HepG2 (cell line): ENCODE data around the gene FAM219B. TPM values are rescaled to one million over a fixed set of nuclear protein-coding genes. Genes with fewer than 3 reads are reported as not detected.

Experiments used
- ARNTL ChIP-seq: sonication (generic); formaldehyde crosslinking; IDR thresholded peaks from 2 replicates; pipeline ENCODE4 v1.4.0; 2020; ENCODE audit warnings: mild to moderate bottlenecking, missing genetic modification reagents
- MXD4 ChIP-seq: IDR thresholded peaks from 2 replicates; pipeline ENCODE4 v1.6.1; 2016; ENCODE audit warnings: mild to moderate bottlenecking, missing biosample characterization, missing genetic modification reagents
- NPAS2 ChIP-seq: sonication (generic); formaldehyde crosslinking; IDR thresholded peaks from 2 replicates; pipeline ENCODE4 v1.8.0; 2022; ENCODE audit warnings: mild to moderate bottlenecking, missing genetic modification reagents, borderline replicate concordance
- PPARG ChIP-seq: conservative IDR thresholded peaks from 2 replicates; pipeline ENCODE4 v1.6.1; 2016; ENCODE audit warnings: missing biosample characterization, missing genetic modification reagents
- SRSF9 ChIP-seq: fragments of 200-400 bp; formaldehyde crosslinking; IDR thresholded peaks from 2 replicates; pipeline ENCODE4 v1.6.1; 2018; ENCODE audit warnings: borderline replicate concordance, mild to moderate bottlenecking, low read depth, low read length; ENCODE audit not compliant: insufficient read depth, poor library complexity, severe bottlenecking
- ZNF12 ChIP-seq: sonication (generic); formaldehyde crosslinking; IDR thresholded peaks from 2 replicates; pipeline ENCODE4 v1.5.0; 2020; ENCODE audit warnings: missing genetic modification reagents
- ZNF652 ChIP-seq: IDR thresholded peaks from 2 replicates; pipeline ENCODE4 v1.6.1; 2016; ENCODE audit warnings: low read depth, borderline replicate concordance
- ZNF83 ChIP-seq: sonication (generic); formaldehyde crosslinking; IDR thresholded peaks from 2 replicates; pipeline ENCODE4 v1.4.0; 2020; ENCODE audit warnings: missing genetic modification reagents, mild to moderate bottlenecking, borderline replicate concordance
- polyA plus RNA-seq, 8 experiments: library from polyadenylated mRNA; depleted of rRNA in 3 of 8; stranded (reverse) in 7 of 8; unstranded in 1 of 8; fragments of >200 nt; fragmentation: Illumina TruSeq in 4 of 8; extraction: Trizol in 4 of 8; gene quantifications; 2 replicates each; pipeline versions ENCODE4 v1.2.1 to v1.2.3, GENCODE V29; 2011 to 2016; ENCODE audit warnings: low read depth in 4 of 8, missing spikeins in 1 of 8, mixed read lengths in 1 of 8; ENCODE audit not compliant: insufficient read depth in 1 of 8
- total RNA-seq, 5 experiments: library from RNA; depleted of rRNA; stranded (reverse); fragments of >200 nt; fragmentation: Illumina TruSeq; extraction: Trizol; gene quantifications; 2 replicates each; pipeline ENCODE4 v1.2.3, GENCODE V29; 2016; ENCODE audit warnings: low read depth in 1 of 5
- TF ChIP-seq, protein P1 (sequence below): sonication (generic); formaldehyde crosslinking; IDR thresholded peaks from 2 replicates; pipeline ENCODE4 v1.9.0; 2021; ENCODE audit warnings: mild to moderate bottlenecking, missing genetic modification reagents

Gene FAM219B
- total and polyA plus RNA-seq, 2 of the 13 experiments (the other 11 are each of a cell fraction or from before 2014, with no cell fraction given) = 36.6 to 50.2 TPM

DNA sequence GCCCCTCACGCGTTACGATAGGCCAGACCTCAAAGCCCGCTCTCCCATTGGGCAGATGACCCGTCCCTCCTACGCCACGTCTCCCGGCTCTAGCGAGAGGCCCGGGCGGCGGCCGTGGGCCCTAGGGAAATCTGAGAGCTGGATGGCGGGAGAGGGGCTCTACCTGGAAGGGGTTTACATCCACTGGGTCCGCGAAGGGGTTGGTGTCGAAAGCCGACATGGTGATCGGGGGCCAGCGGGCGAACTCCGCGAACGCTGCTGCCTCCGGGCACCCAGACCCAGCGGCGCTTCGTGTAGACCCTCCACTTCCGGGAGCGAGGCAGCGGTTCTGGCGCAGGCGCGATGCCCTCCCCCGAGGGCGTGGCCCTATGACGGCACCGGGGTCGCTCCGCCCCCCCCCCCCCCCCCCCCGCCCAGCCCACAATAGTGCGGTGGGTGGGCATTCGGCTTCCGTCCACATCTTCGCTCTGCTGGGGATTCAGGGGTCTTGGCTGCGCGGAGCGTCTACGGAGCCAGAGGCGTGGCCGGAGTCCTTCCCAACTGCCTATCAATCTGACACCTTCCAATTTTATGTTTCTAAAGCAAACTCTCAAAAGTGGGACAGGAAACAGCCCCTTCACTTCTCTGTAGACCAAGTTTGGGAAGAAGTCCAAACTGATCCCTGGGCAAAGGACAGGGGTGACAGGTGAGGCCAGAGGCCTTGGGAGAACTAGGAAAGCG, 33.5 kb downstream of the FAM219B start, which contains the start of gene SCAMP2 (continued):
- TF ChIP-seq, protein P1, sequence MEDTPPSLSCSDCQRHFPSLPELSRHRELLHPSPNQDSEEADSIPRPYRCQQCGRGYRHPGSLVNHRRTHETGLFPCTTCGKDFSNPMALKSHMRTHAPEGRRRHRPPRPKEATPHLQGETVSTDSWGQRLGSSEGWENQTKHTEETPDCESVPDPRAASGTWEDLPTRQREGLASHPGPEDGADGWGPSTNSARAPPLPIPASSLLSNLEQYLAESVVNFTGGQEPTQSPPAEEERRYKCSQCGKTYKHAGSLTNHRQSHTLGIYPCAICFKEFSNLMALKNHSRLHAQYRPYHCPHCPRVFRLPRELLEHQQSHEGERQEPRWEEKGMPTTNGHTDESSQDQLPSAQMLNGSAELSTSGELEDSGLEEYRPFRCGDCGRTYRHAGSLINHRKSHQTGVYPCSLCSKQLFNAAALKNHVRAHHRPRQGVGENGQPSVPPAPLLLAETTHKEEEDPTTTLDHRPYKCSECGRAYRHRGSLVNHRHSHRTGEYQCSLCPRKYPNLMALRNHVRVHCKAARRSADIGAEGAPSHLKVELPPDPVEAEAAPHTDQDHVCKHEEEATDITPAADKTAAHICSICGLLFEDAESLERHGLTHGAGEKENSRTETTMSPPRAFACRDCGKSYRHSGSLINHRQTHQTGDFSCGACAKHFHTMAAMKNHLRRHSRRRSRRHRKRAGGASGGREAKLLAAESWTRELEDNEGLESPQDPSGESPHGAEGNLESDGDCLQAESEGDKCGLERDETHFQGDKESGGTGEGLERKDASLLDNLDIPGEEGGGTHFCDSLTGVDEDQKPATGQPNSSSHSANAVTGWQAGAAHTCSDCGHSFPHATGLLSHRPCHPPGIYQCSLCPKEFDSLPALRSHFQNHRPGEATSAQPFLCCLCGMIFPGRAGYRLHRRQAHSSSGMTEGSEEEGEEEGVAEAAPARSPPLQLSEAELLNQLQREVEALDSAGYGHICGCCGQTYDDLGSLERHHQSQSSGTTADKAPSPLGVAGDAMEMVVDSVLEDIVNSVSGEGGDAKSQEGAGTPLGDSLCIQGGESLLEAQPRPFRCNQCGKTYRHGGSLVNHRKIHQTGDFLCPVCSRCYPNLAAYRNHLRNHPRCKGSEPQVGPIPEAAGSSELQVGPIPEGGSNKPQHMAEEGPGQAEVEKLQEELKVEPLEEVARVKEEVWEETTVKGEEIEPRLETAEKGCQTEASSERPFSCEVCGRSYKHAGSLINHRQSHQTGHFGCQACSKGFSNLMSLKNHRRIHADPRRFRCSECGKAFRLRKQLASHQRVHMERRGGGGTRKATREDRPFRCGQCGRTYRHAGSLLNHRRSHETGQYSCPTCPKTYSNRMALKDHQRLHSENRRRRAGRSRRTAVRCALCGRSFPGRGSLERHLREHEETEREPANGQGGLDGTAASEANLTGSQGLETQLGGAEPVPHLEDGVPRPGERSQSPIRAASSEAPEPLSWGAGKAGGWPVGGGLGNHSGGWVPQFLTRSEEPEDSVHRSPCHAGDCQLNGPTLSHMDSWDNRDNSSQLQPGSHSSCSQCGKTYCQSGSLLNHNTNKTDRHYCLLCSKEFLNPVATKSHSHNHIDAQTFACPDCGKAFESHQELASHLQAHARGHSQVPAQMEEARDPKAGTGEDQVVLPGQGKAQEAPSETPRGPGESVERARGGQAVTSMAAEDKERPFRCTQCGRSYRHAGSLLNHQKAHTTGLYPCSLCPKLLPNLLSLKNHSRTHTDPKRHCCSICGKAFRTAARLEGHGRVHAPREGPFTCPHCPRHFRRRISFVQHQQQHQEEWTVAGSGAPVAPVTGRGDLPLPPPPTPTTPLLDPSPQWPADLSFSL (CRISPR knock-in tag) = no peak
- no peak for TF ChIP-seq ZNF12 (CRISPR knock-in tag)
- TF ChIP-seq MXD4 (CRISPR knock-in tag) = no peak; the same call in none of the 2 replicates
- TF ChIP-seq ZNF83 (CRISPR knock-in tag) = no peak
- TF ChIP-seq ARNTL (CRISPR knock-in tag) = peak; percentile 50; the same call in 1 of the 2 replicates
- TF ChIP-seq ZNF652 (CRISPR knock-in tag) = no peak
- no peak for TF ChIP-seq PPARG
- no peak for TF ChIP-seq SRSF9
- no peak for TF ChIP-seq NPAS2 (CRISPR knock-in tag)
